IMR-90 (cell line): ENCODE results near the gene PTBP1. TPM values are rescaled to one million over a fixed set of nuclear protein-coding genes. Genes with fewer than 3 reads are reported as not detected.

Source experiments
- ATAC-seq: fragments of 200-7000 bp; cut with Tn5 transposase; 2 replicates; pipeline ENCODE4 v1.9.1; 2020; ENCODE audit warnings: low read depth, mild to moderate bottlenecking, moderate library complexity
- BruUV-seq: library from RNA; stranded (reverse); fragments of 400-500 nt; replicated peaks from 2 replicates; lab custom pipeline; 2021; lab: Mats Ljungman, UMichigan
- CTCF ChIA-PET: fragments of 300-600 bp; formaldehyde crosslinking; extraction: SDS; loops from one replicate; lab custom pipeline; 2021; ENCODE audit warnings: antibody characterized with exemption; lab: Yijun Ruan, JAX
- POLR2A ChIA-PET: fragments of 300-600 bp; sonication (Branson Sonifier 250); formaldehyde crosslinking; loops from one replicate; lab custom pipeline; 2022; ENCODE audit warnings: antibody characterized with exemption; ENCODE audit not compliant: unreplicated experiment; lab: Charles Lee
- DNase-seq: peaks from one replicate; pipeline ENCODE4 v3.0.0; 2013
- H2AFZ ChIP-seq: replicated peaks from 2 replicates; pipeline ENCODE3; 2013; ENCODE audit warnings: low read length, mild to moderate bottlenecking; ENCODE audit not compliant: poor library complexity
- H2AK5ac ChIP-seq: 2 replicates; pipeline ENCODE4 v1.6.1; 2013; ENCODE audit warnings: low read depth, low read length, inconsistent platforms
- H2AK9ac ChIP-seq: replicated peaks from 2 replicates; pipeline ENCODE3; 2013; ENCODE audit warnings: mild to moderate bottlenecking, low read depth, low read length, moderate library complexity; ENCODE audit not compliant: poor library complexity
- H2BK120ac ChIP-seq: 2 replicates; pipeline ENCODE4 v1.6.1; 2013; ENCODE audit warnings: low read depth, low read length, inconsistent platforms
- H2BK15ac ChIP-seq: 3 replicates; pipeline ENCODE4 v1.6.1; 2013; ENCODE audit warnings: low read depth, low read length, inconsistent platforms
- H2BK20ac ChIP-seq: 2 replicates; pipeline ENCODE4 v1.6.1; 2013; ENCODE audit warnings: low read depth, mild to moderate bottlenecking, inconsistent platforms, low read length, moderate library complexity
- H2BK5ac ChIP-seq: 2 replicates; pipeline ENCODE4 v1.6.1; 2013; ENCODE audit warnings: mild to moderate bottlenecking, low read depth, low read length, inconsistent platforms; ENCODE audit not compliant: poor library complexity, severe bottlenecking
- H3K14ac ChIP-seq: replicated peaks from 2 replicates; pipeline ENCODE4 v1.6.1; 2013; ENCODE audit warnings: low read depth, low read length, inconsistent platforms
- H3K18ac ChIP-seq: 2 replicates; pipeline ENCODE4 v1.6.1; 2013; ENCODE audit warnings: low read depth, low read length, control low read depth
- H3K23ac ChIP-seq: 2 replicates; pipeline ENCODE4 v1.6.1; 2013; ENCODE audit warnings: low read depth, low read length, inconsistent platforms
- H3K27ac ChIP-seq: 2 replicates; pipeline ENCODE4 v1.5.1; 2013; ENCODE audit warnings: mild to moderate bottlenecking, control low read depth, low read length; ENCODE audit not compliant: insufficient read depth
- H3K27me3 ChIP-seq: 2 replicates; pipeline ENCODE4 v1.6.1; 2013; ENCODE audit warnings: low read length; ENCODE audit not compliant: control insufficient read depth, insufficient read depth
- H3K36me3 ChIP-seq: 2 replicates; pipeline ENCODE4 v1.6.1; 2013; ENCODE audit warnings: low read length, mixed read lengths; ENCODE audit not compliant: control insufficient read depth, insufficient read depth
- H3K4ac ChIP-seq: 2 replicates; pipeline ENCODE4 v1.6.1; 2013; ENCODE audit warnings: low read depth, low read length, inconsistent platforms
- H3K4me1 ChIP-seq: 2 replicates; pipeline ENCODE4 v1.6.1; 2013; ENCODE audit warnings: low read length, mixed read lengths; ENCODE audit not compliant: control insufficient read depth, insufficient read depth
- H3K4me2 ChIP-seq: 2 replicates; pipeline ENCODE4 v1.6.1; 2013; ENCODE audit warnings: low read depth, mild to moderate bottlenecking, control low read depth, low read length, moderate library complexity
- H3K4me3 ChIP-seq: 2 replicates; pipeline ENCODE4 v1.5.1; 2013; ENCODE audit warnings: low read depth, mild to moderate bottlenecking, control low read depth, low read length, moderate library complexity; ENCODE audit not compliant: insufficient read depth
- H3K56ac ChIP-seq: 2 replicates; pipeline ENCODE4 v1.6.1; 2013; ENCODE audit warnings: low read length, inconsistent platforms; ENCODE audit not compliant: insufficient read depth; ENCODE audit errors: extremely low read depth
- H3K79me1 ChIP-seq, 2 experiments: 2 replicates each; pipeline ENCODE4 v1.6.1; 2013; ENCODE audit warnings: low read length in 2 of 2, inconsistent platforms in 1 of 2, low read depth in 1 of 2
- H3K9ac ChIP-seq: 2 replicates; pipeline ENCODE4 v1.6.1; 2013; ENCODE audit warnings: low read depth, low read length, control low read depth
- H3K9me1 ChIP-seq: 2 replicates; pipeline ENCODE4 v1.6.1; 2013; ENCODE audit warnings: low read length, inconsistent platforms; ENCODE audit not compliant: insufficient read depth
- H3K9me3 ChIP-seq: 2 replicates; pipeline ENCODE4 v1.6.1; 2013; ENCODE audit warnings: low read length; ENCODE audit not compliant: control insufficient read depth, insufficient read depth
- H4K20me1 ChIP-seq: 2 replicates; pipeline ENCODE4 v1.6.1; 2013; ENCODE audit warnings: low read length, inconsistent platforms; ENCODE audit not compliant: insufficient read depth
- H4K5ac ChIP-seq: 2 replicates; pipeline ENCODE4 v1.6.1; 2013; ENCODE audit warnings: mild to moderate bottlenecking, low read depth, low read length, control low read depth
- H4K8ac ChIP-seq, 2 experiments: 2 replicates each; pipeline ENCODE4 v1.6.1; 2013; ENCODE audit warnings: low read depth in 2 of 2, low read length in 2 of 2, control low read depth in 1 of 2, inconsistent platforms in 1 of 2
- H4K91ac ChIP-seq: 2 replicates; pipeline ENCODE4 v1.6.1; 2013; ENCODE audit warnings: low read depth, low read length, inconsistent platforms; ENCODE audit not compliant: insufficient read depth
- BHLHE40 ChIP-seq: fragments of 150-350 bp; IDR thresholded peaks from 2 replicates; pipeline ENCODE4 v1.6.1; 2016; ENCODE audit warnings: mild to moderate bottlenecking, low read depth, low read length
- CEBPB ChIP-seq: IDR thresholded peaks from 2 replicates; pipeline ENCODE4 v1.6.1; 2012; ENCODE audit warnings: low read depth, low read length, improper control_type of control experiment
- CHD1 ChIP-seq: IDR thresholded peaks from 2 replicates; pipeline ENCODE4 v1.6.1; 2012; ENCODE audit warnings: low read depth, low read length, improper control_type of control experiment
- CTCF ChIP-seq: conservative IDR thresholded peaks from 2 replicates; pipeline ENCODE4 v1.5.1; 2012; ENCODE audit warnings: mild to moderate bottlenecking, low read depth, low read length, improper control_type of control experiment
- ELK1 ChIP-seq: fragments of 150-350 bp; IDR thresholded peaks from 2 replicates; pipeline ENCODE4 v1.6.1; 2016; ENCODE audit warnings: low read depth, mild to moderate bottlenecking, low read length, moderate library complexity, borderline replicate concordance
- FOS ChIP-seq: fragments of 150-350 bp; IDR thresholded peaks from 2 replicates; pipeline ENCODE4 v1.6.1; 2016; ENCODE audit warnings: low read depth, low read length
- MAFK ChIP-seq: IDR thresholded peaks from 2 replicates; pipeline ENCODE4 v1.6.1; 2012; ENCODE audit warnings: low read depth, low read length, improper control_type of control experiment
- MAZ ChIP-seq: IDR thresholded peaks from 2 replicates; pipeline ENCODE4 v1.6.1; 2012; ENCODE audit warnings: low read depth, mild to moderate bottlenecking, low read length, improper control_type of control experiment, moderate library complexity, borderline replicate concordance
- MXI1 ChIP-seq: IDR thresholded peaks from 2 replicates; pipeline ENCODE4 v1.6.1; 2012; ENCODE audit warnings: low read depth, mild to moderate bottlenecking, low read length, moderate library complexity, borderline replicate concordance
- NFE2L2 ChIP-seq: fragments of 150-350 bp; IDR thresholded peaks from 2 replicates; pipeline ENCODE4 v1.6.1; 2016; ENCODE audit warnings: low read depth, mild to moderate bottlenecking, low read length
- POLR2A ChIP-seq: IDR thresholded peaks from 2 replicates; pipeline ENCODE4 v1.6.1; 2012; ENCODE audit warnings: mild to moderate bottlenecking, low read depth, low read length
- RAD21 ChIP-seq: IDR thresholded peaks from 2 replicates; pipeline ENCODE4 v1.6.1; 2012; ENCODE audit warnings: low read length, improper control_type of control experiment
- RCOR1 ChIP-seq: IDR thresholded peaks from 2 replicates; pipeline ENCODE4 v1.6.1; 2012; ENCODE audit warnings: mild to moderate bottlenecking, low read length, improper control_type of control experiment; ENCODE audit not compliant: insufficient replicate concordance
- RFX5 ChIP-seq: IDR thresholded peaks from 2 replicates; pipeline ENCODE4 v1.8.0; 2012; ENCODE audit warnings: low read depth, mild to moderate bottlenecking, low read length, moderate library complexity
- SMC3 ChIP-seq: fragments of 150-350 bp; IDR thresholded peaks from 2 replicates; pipeline ENCODE4 v1.6.1; 2016; ENCODE audit warnings: low read depth, mild to moderate bottlenecking, antibody characterized with exemption, low read length, moderate library complexity
- WGBS, 2 experiments: methylation state at CpG; one replicate each; pipeline versions ENCODE4 v1.1.5 to v1.1.7; 2013; ENCODE audit warnings: missing lambda C conversion rate in 2 of 2; ENCODE audit not compliant: insufficient read length in 1 of 2; ENCODE audit errors: extremely low coverage in 2 of 2; 5-methylcytosine and 5-hydroxymethylcytosine counted together
- dilution Hi-C: fragments of 300-500 bp; cut with HindIII; formaldehyde crosslinking; loops from one replicate; pipeline ENCODE4 v1.14.3; 2018; ENCODE audit warnings: low sequenced_read_pairs; ENCODE audit not compliant: unreplicated experiment
- in situ Hi-C: fragments of 300-500 bp; cut with MboI; formaldehyde crosslinking; loops from 3 replicates; pipeline ENCODE4 v1.14.3; 2019; ENCODE audit warnings: low sequenced_read_pairs, inconsistent platforms, mixed read lengths
- intact Hi-C: fragments of 100-400 bp; cut with micrococcal nuclease; formaldehyde crosslinking; loops from 2 replicates; pipeline ENCODE4 v1.10.0; 2022
- polyA plus RNA-seq, 3 experiments: library from polyadenylated mRNA; depleted of rRNA; stranded (reverse); fragments of >200 nt; gene quantifications; 2 replicates each; pipeline ENCODE4 v1.2.3, GENCODE V29; 2012; ENCODE audit warnings: low replicate concordance in 1 of 3
- total RNA-seq: library from RNA; depleted of rRNA; stranded (reverse); fragments of >200 nt; gene quantifications from 2 replicates; pipeline ENCODE4 v1.2.3, GENCODE V29; 2012
- TF ChIP-seq, protein P1 (sequence below): fragments of 150-350 bp; IDR thresholded peaks from 2 replicates; pipeline ENCODE4 v1.6.1; 2017; ENCODE audit warnings: mild to moderate bottlenecking, antibody characterized with exemption, low read length, low read depth

PTBP1 gene
- total and polyA plus RNA-seq, 2 of the 4 experiments (the other 2 are of a cell fraction), result 146 to 269 TPM

- Histone ChIP-seq H4K20me1 (peaks cover 3% of the 10 kb centered on the region; the same call in 1 of the 2 replicates), H3K27me3 (no peaks in the 10 kb centered on the region), H3K18ac (peak overlapping the region; percentile 89), H3K4me1 (peaks cover 19% of the 10 kb centered on the region), H3K36me3 (no peaks in the 10 kb centered on the region), H2AFZ (peak overlapping the region; percentile 80), H3K14ac (peak overlapping the region; percentile 93), H2BK120ac (peak overlapping the region; percentile 96), H4K8ac (peak overlapping the region; percentile 74 to 90; a peak in 2 of 4 replicates), H4K91ac (peak overlapping the region; percentile 96), H3K9me3 (no peaks in the 10 kb centered on the region), H3K9ac (no peak overlapping the region), H3K4ac (peak overlapping the region; percentile 98), H3K4me2 (no peak overlapping the region; the same call in 1 of the 2 replicates), H3K27ac (peak overlapping the region; percentile 37; the same call in 1 of the 2 replicates), H2AK5ac (peak overlapping the region; percentile 98), H3K4me3 (no peak overlapping the region), H3K23ac (peak overlapping the region; percentile 79), H2AK9ac (peak overlapping the region; percentile 78), H4K5ac (peak overlapping the region; percentile 91), H2BK15ac (peak overlapping the region; percentile 54; the same call in 1 of the 3 replicates), H3K79me1 (peaks cover 2 to 38% of the 10 kb centered on the region in 2 experiments; a peak in 2 of 4 replicates), H3K56ac (peak overlapping the region; percentile 30; the same call in 1 of the 2 replicates), H2BK20ac (peak overlapping the region; percentile 84), H2BK5ac (peak overlapping the region; percentile 33), H3K9me1 (peaks cover 15% of the 10 kb centered on the region)
- intact Hi-C loops, result loop anchor here (2.0 kb wide), 1 partner anchor 15 kb away; the partner anchor contains the start of gene PTBP1
- no peak for ATAC-seq
- in situ Hi-C loops, result no loop called here
- DNase-seq, result no peak
- no TSS peak for BruUV-seq
- ChIA-PET POLR2A (interaction anchor here (0.8 kb wide), 1 partner anchor 80 kb away, joined by 3 read pairs; no protein-coding TSS in a partner anchor), CTCF (interaction anchor here (0.7 kb wide), 1 partner anchor 11 kb away, joined by 7 read pairs; no protein-coding TSS in a partner anchor)
- dilution Hi-C loops, result no loop called here
- 95% methylated on average over 15 of the region's 19 CpGs; no CpG with 5 or more reads in 1 of the 2 experiments for WGBS, 2 experiments
- TF ChIP-seq FOS (no peak), RFX5 (no peak), RAD21 (no peak), ELK1 (no peak), BHLHE40 (no peak), CTCF (no peak), CEBPB (no peak), POLR2A (no peak), SMC3 (no peak), NFE2L2 (no peak), MXI1 (no peak), CHD1 (no peak), RCOR1 (no peak), MAFK (no peak), MAZ (no peak)
- TF ChIP-seq, protein P1, sequence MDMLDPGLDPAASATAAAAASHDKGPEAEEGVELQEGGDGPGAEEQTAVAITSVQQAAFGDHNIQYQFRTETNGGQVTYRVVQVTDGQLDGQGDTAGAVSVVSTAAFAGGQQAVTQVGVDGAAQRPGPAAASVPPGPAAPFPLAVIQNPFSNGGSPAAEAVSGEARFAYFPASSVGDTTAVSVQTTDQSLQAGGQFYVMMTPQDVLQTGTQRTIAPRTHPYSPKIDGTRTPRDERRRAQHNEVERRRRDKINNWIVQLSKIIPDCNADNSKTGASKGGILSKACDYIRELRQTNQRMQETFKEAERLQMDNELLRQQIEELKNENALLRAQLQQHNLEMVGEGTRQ, result no peak
Observed at GRCh38 chr19:781800-782184, 15.5 kb upstream of the PTBP1 start.
